ENCODE data around the gene ZMYND8. TPM values are rescaled to one million over a fixed set of nuclear protein-coding genes. Genes with fewer than 3 reads are reported as not detected.
"Not testable (repeated sequence)": the region's sequence is repeated elsewhere in the genome, so short reads cannot be mapped to it uniquely, and the experiment has no call there.

Gene ZMYND8
- total RNA-seq, 2 experiments from 2014 or later = 28.8 to 29.8 TPM

GRCh38 chr20:47379433-47380150 lies 23.1 kb upstream of the ZMYND8 start:
- Mint-ChIP-seq H3K27ac (no peak overlapping the region), H3K36me3 (no peaks in the 10 kb centered on the region), H3K4me3 (no peak overlapping the region), H3K4me1 (peaks cover 26% of the 10 kb centered on the region), H3K9me3 (no peaks in the 10 kb centered on the region), H3K27me3 (peaks cover 2% of the 10 kb centered on the region)
- DNase-seq = no peak

DNA sequence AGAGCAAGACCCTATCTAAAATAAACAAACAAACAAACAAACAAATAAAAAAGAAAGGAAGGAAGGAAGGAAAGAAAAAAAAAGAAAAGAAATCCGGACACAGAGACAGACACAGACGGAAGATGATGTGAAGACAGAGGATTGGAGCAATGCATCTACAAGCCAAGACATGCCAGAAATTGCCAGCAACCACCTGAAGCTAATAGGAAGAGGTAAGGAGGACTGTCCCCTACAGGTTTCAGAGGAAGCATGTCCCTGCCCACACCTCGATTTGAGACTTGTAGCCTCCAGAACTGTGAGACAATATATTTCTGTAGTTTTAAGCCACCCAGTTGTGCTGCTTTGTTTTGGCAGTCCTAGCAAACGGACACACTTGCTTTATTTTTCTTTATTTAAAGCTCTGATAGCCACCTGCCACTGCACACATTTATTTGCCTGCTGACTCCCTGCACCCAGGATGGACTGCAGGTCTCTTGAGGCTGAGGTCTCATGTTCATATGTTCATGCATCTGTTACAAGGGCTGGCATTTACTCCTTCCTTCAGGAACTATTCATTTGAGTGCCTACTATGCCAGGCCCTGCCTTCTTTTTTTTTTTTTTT lies 20.7 kb upstream of the ZMYND8 start:
- no peaks in the 10 kb centered on the region for H3K36me3 Mint-ChIP-seq
- peaks cover 2% of the 10 kb centered on the region for H3K27me3 Mint-ChIP-seq
- peaks cover 23% of the 10 kb centered on the region for H3K4me1 Mint-ChIP-seq
- H3K27ac Mint-ChIP-seq = no peak overlapping the region
- no peak for DNase-seq
- H3K9me3 Mint-ChIP-seq = no peaks in the 10 kb centered on the region
- H3K4me3 Mint-ChIP-seq = no peak overlapping the region

DNA sequence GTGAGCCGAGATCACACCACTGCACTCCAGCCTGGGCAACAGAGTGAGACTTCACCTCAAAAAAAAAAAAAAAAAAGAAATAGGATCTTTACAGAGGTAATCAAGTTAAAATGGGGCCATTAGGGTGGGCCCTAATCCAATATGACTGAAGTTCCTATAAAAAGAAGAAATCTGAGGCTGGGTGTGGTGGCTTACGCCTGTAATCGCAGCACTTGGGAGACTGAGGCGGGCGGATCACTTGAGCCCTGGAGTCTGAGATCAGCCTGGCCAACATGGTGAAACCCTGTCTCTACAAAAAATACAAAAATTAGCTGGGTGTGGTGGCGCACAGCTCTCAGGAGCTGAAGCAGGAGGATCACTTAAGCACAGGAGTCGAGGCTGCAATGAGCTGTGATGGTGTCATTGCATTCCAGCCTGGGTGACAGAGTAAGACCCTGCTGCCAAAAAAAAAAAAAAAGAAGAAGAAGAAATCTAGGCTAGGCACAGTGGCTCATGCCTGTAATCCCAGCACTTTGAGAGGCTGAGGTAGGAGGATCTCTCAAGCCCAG lies 19.7 kb upstream of the ZMYND8 start:
- H3K27ac Mint-ChIP-seq, H3K27me3 Mint-ChIP-seq, H3K9me3 Mint-ChIP-seq: not testable (repeated sequence)

GRCh38 chr20:47374121-47374520 lies 17.6 kb upstream of the ZMYND8 start:
- not testable (repeated sequence) for H3K9me3 Mint-ChIP-seq, H3K4me1 Mint-ChIP-seq, DNase-seq, H3K36me3 Mint-ChIP-seq, H3K27ac Mint-ChIP-seq, H3K27me3 Mint-ChIP-seq, H3K4me3 Mint-ChIP-seq

More for the DNA sequence above, 19.7 kb upstream of the ZMYND8 start:
- peaks cover 23% of the 10 kb centered on the region for H3K4me1 Mint-ChIP-seq
- H3K36me3 Mint-ChIP-seq, H3K4me3 Mint-ChIP-seq, DNase-seq: not testable (repeated sequence)

- Mint-ChIP-seq H3K4me3 (no peak overlapping the region), H3K27ac (no peak overlapping the region), H3K36me3 (no peaks in the 10 kb centered on the region), H3K4me1 (peaks cover 6% of the 10 kb centered on the region), H3K9me3 (no peaks in the 10 kb centered on the region), H3K27me3 (no peaks in the 10 kb centered on the region)
- no peak for DNase-seq
Observed at GRCh38 chr20:47373206-47373733, 16.8 kb upstream of the ZMYND8 start.

DNA sequence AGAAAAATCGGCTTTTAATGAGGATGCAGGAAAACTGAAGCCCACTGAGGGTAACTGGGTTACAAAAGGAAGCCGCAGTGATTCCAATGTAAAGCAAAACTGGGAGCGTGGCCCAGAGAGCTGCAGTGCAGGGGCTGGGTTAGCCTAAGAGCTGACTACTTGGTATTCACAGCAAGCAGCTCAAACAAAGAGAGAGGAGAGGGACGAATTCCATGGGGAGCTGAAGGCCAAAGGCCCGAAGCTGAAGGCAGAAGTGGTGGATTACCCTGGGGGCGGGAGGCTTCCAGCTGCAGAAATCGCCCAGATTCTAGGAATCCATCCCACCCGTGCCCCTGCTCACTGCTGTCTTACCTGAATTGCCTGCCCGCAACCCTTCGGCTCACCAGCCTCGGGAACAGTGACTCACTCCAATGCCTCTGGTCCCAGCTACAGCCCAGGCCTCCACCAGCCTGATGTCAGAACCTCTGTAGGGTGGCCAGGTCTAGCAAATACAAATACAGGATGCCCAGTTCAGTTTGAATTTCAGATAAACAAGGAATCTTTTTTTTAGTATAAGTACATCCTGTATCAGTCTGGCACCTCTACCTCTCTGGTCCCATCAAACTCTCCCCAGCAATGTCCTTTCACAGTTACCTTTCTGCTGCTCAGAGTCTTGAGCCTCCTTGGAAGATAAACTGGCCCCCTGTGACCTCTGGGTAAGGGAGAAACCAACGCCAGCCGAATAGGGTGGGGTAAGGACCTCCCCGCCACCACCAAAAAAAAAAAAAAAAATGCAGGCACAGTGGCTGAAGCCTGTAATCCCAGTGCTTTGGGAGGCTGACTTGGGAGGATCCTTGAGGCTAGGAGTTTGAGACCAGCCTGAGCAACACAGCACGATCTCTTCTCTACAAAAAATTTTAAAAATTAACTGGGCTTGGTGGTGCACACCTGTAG lies 14.6 kb upstream of the ZMYND8 start:
- Mint-ChIP-seq H3K4me1 (peaks cover 6% of the 10 kb centered on the region), H3K4me3 (no peak overlapping the region), H3K27ac (no peak overlapping the region), H3K9me3 (no peaks in the 10 kb centered on the region), H3K27me3 (no peaks in the 10 kb centered on the region), H3K36me3 (no peaks in the 10 kb centered on the region)
- no peak for DNase-seq

- no peak for DNase-seq
- no peak overlapping the region for H3K27ac Mint-ChIP-seq
- no peaks in the 10 kb centered on the region for H3K27me3 Mint-ChIP-seq
- H3K4me3 Mint-ChIP-seq = no peak overlapping the region
- H3K36me3 Mint-ChIP-seq = no peaks in the 10 kb centered on the region
- H3K9me3 Mint-ChIP-seq = no peaks in the 10 kb centered on the region
- peaks cover 8% of the 10 kb centered on the region for H3K4me1 Mint-ChIP-seq
Observed at GRCh38 chr20:47370214-47370613, 13.7 kb upstream of the ZMYND8 start.

GRCh38 chr20:47368301-47368700 lies 11.8 kb upstream of the ZMYND8 start:
- peaks cover 11% of the 10 kb centered on the region for H3K4me1 Mint-ChIP-seq
- H3K9me3 Mint-ChIP-seq = no peaks in the 10 kb centered on the region
- no peak for DNase-seq
- no peak overlapping the region for H3K4me3 Mint-ChIP-seq
- H3K36me3 Mint-ChIP-seq = no peaks in the 10 kb centered on the region
- no peak overlapping the region for H3K27ac Mint-ChIP-seq
- H3K27me3 Mint-ChIP-seq = no peaks in the 10 kb centered on the region

DNA sequence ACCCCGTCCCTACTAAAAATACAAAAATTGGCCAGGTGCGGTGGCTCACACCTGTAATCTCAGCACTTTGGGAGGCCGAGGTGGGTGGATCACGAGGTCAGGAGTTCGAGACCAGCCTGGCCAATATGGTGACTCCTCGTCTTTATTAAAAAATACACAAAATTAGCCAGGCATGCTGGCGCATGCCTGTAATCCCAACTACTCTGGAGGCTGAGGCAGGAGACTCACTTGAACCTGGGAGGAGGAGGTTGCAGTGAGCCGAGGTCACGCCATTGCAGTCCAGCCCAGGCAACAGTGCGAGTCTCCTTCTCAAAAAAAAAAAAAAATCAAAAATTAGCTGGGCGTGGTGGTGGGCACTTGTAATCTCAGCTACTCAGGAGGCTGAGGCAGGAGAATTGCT lies 9.8 kb upstream of the ZMYND8 start:
- H3K27me3 Mint-ChIP-seq, H3K27ac Mint-ChIP-seq, H3K4me3 Mint-ChIP-seq, DNase-seq, H3K36me3 Mint-ChIP-seq, H3K9me3 Mint-ChIP-seq, H3K4me1 Mint-ChIP-seq: not testable (repeated sequence)

DNA sequence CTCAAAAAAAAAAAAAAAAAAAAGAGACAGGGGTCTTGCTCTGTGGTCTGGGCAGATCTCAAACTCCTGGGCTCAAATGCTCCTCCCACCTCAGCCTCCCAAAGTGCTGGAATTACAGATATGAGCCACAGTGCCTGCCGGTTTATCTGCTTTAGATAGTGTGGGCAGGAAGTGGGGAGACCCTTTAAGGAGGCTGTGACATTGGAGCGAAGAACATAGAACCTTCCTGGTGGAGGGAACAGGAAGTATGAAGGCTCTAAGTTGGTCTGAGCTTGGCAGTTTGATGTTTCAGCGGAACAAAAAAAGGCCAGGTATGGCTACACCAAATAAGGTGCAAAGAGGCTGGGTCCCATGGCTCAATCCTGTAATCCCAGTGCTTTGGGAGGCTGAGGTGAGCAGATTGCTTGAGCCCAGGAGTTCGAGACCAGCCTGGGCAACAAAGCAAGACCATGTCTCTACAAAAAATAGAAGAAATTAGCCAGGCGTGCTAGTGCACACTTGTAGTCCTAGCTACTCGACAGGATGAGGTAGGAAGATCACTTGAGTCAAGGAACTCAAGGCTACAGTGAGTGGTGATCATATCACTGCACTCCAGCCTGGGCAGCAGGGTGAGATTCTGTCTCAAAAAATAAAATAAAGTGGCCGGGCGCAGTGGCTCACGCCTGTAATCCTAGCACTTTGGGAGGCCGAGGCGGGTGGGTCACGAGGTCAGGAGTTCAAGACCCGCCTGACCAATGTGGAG lies 8.7 kb upstream of the ZMYND8 start:
- Mint-ChIP-seq H3K4me3 (no peak overlapping the region), H3K27ac (no peak overlapping the region), H3K4me1 (peaks cover 6% of the 10 kb centered on the region), H3K27me3 (no peaks in the 10 kb centered on the region), H3K36me3 (no peaks in the 10 kb centered on the region), H3K9me3 (no peaks in the 10 kb centered on the region)
- no peak for DNase-seq

GRCh38 chr20:47362361-47363219 lies 6.1 kb upstream of the ZMYND8 start:
- no peaks in the 10 kb centered on the region for H3K36me3 Mint-ChIP-seq
- H3K27ac Mint-ChIP-seq = no peak overlapping the region
- peaks cover 23% of the 10 kb centered on the region for H3K4me1 Mint-ChIP-seq
- H3K9me3 Mint-ChIP-seq = no peaks in the 10 kb centered on the region
- H3K27me3 Mint-ChIP-seq = no peaks in the 10 kb centered on the region
- no peak for DNase-seq
- no peak overlapping the region for H3K4me3 Mint-ChIP-seq

GRCh38 chr20:47361057-47361915 lies 4.8 kb upstream of the ZMYND8 start:
- Mint-ChIP-seq H3K27me3 (no peaks in the 10 kb centered on the region), H3K4me3 (no peak overlapping the region), H3K4me1 (peaks cover 27% of the 10 kb centered on the region), H3K9me3 (no peaks in the 10 kb centered on the region), H3K36me3 (no peaks in the 10 kb centered on the region), H3K27ac (no peak overlapping the region)
- DNase-seq = no peak

All from activated naive CD8-positive, alpha-beta T cell treated with anti-CD3 and anti-CD28 coated beads for 36 hours (primary cell).